ENCODE measurements around the gene SLC38A10.

DNA sequence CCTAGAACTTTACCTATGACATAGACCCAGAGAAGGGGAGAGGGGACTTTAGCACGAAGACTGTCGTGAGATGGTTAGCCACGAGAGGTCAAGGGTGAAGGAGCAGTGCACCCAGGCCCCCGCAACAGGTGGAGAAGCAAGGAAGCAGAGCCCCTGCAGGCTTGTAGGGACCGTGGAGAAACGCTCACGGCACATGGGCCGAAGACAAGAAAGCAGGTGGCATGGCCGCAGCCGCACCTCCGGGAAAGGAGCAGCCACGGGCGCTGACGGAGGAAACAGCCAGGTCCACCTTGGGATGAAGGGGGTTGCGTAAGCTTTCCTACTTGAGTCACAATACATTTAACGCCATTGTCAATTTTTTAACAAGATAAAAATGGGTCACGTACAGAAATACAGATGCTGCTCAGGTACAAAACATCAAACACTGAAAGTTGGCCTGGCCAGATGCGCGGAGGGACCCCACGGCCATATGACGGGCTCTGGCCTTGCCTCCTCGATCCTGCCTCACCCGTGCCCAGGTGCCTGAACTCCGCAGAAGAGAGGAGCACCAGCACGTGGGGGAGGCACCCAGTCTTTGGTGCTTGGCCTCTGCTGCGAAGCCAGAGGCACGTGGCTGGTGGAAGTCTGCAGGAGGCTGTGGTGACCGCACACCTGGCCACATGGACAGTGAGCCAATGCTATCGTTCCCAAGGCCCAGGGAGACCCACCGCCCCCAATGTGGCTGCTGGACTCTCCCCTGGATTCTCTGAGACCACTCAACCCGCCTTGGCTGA lies 21.2 kb downstream of the SLC38A10 start:
- no peak for TF ChIP-seq EZH2phosphoT487 (IDR thresholded peaks at IDR 0.05; ENCODE audit: borderline replicate concordance, low read length)
- TF ChIP-seq, protein P1, sequence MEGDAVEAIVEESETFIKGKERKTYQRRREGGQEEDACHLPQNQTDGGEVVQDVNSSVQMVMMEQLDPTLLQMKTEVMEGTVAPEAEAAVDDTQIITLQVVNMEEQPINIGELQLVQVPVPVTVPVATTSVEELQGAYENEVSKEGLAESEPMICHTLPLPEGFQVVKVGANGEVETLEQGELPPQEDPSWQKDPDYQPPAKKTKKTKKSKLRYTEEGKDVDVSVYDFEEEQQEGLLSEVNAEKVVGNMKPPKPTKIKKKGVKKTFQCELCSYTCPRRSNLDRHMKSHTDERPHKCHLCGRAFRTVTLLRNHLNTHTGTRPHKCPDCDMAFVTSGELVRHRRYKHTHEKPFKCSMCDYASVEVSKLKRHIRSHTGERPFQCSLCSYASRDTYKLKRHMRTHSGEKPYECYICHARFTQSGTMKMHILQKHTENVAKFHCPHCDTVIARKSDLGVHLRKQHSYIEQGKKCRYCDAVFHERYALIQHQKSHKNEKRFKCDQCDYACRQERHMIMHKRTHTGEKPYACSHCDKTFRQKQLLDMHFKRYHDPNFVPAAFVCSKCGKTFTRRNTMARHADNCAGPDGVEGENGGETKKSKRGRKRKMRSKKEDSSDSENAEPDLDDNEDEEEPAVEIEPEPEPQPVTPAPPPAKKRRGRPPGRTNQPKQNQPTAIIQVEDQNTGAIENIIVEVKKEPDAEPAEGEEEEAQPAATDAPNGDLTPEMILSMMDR (IDR thresholded peaks at IDR 0.05; ENCODE audit: low read depth, low read length, poor library complexity, severe bottlenecking): no peak
